GDM1 (cell line): ENCODE results near the gene PTH2R.
"Not testable (repeated sequence)": the region's sequence is repeated elsewhere in the genome, so short reads cannot be mapped to it uniquely, and the experiment has no call there.

Experiments
- DNase-seq: peaks from one replicate; lab custom pipeline; 2025; lab: John Stamatoyannopoulos, UW

The PTH2R gene

GRCh38 chr2:208406474-208407451 is at the start of gene PTH2R:
PTH2R (plus strand) TSS chr2:208406792; CDS start chr2:208407044, 252 bp downstream.
- no peak for DNase-seq

DNA sequence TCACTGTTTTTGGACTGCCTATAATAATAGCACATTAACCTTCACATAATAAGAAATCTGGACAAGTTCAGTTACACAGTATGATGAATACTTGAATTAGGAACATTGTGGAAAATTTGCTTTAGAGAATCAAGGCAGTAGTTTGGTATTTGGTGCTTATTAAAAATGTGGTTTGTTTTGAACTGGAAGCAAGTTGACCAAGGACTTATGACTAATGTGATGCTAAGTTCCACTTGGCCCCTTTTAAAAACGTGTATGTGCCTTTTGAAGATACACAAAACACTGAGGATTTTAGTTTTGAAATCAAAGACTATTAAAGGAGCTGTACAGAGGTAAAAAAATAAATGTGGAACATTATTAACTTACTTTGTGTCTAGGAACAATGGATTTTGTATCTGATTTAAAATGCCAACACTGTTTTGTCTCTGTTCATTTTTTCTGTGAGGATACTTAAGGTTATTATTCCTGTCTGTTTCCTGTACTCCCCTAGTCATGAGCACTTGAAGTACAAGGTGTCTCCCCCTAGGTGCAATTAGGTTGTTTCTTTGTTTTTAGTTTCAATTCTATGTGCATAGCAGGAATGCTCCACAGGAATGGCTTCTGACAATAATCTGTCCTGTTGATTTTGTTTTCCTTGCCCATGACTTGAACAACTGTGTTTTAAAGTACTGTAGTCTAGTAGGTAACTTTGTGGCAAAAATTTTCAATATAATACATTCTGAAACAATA is 49.6 kb upstream of the PTH2R start:
- DNase-seq = no peak

DNA sequence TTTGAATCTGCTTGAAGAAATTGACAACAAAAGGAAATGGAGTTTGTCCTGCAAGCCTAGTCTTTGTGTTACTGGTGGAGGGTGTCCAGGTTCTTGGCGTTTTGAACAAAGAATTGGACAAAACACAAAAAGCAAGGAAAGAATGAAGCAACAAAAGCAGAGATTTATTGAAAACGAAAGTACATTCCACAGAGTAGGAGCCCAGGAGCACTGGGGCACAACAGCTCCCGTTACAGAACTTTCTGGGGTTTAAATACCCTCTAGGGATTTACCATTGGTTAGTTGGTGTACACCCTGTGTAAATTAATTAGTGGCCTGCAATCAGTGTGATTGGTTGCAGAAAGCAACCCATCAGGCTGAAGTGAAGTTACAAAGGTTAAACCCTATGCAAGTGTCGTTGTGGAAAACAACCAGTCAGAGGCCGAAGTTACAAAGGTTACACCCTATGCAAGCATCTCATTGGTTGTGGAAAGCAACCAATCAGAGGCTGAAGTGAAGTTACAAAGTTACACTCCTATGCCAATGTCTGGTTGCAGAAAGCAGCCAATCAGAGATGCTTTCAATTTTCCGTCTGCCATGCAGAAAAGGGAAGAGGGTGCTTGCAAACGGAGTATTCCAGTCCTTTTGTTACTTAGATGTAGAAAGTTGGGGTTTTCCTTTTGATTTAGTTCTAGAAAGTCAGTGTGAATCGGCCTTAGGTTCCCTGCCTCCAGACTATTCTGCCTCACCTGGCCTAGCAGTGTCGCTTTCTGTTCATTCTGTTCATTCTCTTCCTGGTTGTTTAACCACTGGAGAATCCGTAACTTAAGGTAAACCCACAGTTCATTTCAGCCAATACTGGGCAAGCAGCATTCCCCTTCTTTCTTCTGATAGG is 47.6 kb upstream of the PTH2R start:
- peak; percentile 77 for DNase-seq

GRCh38 chr2:208359632-208359986 is 47.0 kb upstream of the PTH2R start:
- peak; percentile 93 for DNase-seq

- DNase-seq = no peak
These were observed 46.1 kb upstream of the PTH2R start for GRCh38 chr2:208360259-208361076.

- DNase-seq = no peak
These were observed 45.5 kb upstream of the PTH2R start for GRCh38 chr2:208361077-208361441.

DNA sequence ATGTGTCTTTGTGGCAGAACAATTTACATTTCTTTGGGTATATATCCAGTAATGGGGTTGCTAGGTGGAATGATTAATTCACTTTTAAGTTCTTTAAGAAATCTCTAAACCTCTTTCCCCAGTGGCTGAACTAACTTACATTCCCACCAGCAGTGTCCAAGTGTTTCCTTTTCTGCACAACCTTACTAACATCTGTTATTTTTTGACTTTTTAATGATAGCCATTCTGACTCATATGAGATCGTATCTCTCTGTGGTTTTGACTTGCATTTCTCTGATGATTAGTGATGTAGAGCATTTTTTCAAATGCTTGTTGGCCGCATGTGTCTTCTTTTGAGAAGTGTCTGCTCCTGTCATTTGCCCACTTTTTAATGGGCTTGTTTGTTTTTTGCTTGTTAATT is 43.1 kb upstream of the PTH2R start:
- no peak for DNase-seq

GRCh38 chr2:208366215-208367127 is 40.1 kb upstream of the PTH2R start:
- no peak for DNase-seq

GRCh38 chr2:208369091-208369490 is 37.5 kb upstream of the PTH2R start:
- DNase-seq = no peak

DNA sequence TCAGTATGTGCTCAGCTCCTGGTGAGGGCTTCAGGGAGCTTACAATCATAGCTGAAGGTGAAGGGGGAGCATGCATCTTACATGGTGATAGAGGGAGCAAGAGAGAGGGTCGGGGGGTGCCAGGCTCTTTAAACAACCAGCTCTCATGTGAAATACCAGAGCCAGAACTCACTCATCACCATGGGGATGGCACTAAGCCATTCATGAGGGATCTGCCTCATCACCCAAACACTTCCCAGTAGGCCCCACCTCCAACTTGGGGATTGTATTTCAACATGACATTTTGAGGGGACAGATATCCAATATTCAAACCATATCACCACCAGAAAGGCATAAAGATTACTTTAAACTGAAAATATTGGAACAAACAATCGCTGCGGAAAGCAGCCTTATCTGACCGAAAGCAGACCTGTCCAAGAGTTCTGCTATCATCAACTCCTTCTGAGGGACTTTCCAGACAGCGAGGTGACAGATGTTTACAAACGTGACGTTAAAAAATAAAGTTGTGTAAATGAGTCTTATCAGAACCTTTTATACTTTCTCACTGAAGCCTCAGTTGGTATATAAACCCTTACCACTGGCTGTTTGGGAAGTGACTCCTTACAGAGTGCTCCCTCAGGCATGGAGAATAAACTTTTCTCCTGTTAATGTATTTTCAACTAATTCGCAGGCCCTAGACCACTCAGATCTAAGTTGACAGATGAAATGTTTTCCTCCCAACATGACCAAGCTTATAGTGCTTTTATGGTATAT is 35.5 kb upstream of the PTH2R start:
- no peak for DNase-seq

GRCh38 chr2:208371634-208371935 is 35.0 kb upstream of the PTH2R start:
- DNase-seq = no peak

GRCh38 chr2:208373460-208374089 is 33.0 kb upstream of the PTH2R start:
- DNase-seq = no peak

DNA sequence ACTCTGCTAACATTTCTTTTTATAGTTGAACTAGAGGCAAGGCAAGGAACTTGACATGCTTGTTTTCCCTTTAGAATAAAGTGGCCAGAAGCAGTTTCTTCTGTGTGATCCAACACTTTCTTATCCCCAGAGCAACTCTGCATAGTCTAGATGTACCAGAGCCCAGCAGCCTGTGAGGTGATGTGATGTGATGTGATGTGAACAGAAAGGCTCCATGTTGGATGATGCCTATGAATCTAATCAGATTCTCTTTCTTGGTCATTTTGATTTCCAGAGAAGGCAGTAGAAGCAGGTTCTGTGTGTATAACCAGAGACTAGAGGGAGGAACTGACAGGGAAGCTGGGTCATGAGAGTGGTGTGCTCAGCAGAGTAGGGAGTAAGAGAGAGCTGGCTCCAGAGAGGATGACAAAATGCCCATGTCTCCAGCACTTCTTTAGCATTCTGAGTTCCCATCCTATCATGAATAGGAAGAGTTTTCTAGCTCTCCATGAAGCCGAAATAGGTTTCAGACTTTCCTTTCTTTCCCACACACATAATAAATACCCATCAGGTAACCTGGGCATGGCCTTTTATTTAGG is 31.0 kb upstream of the PTH2R start:
- DNase-seq = no peak

GRCh38 chr2:208377344-208377860 is 29.2 kb upstream of the PTH2R start:
- DNase-seq = not testable (repeated sequence)

GRCh38 chr2:208379192-208379591 is 27.4 kb upstream of the PTH2R start:
- DNase-seq = no peak

DNA sequence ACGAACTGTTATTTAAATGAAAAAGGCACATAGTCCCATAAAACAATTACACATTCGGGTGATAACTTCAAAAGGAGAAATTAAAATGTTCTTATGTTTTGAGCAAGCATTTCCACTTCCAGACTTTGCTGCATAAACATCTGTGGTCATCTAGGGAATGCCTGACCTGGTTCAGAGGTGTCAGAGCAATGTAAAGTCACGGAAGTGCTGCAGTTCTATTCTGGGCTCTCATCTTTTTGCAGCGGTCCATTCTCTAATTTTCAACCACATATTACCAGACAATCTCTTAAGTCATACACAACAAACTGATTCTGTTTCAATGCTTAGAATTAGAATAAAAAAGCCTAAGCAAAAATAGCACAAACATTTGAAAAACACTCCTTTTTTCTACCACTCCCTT is 22.0 kb upstream of the PTH2R start:
- no peak for DNase-seq

- no peak for DNase-seq
These were observed 20.1 kb upstream of the PTH2R start for GRCh38 chr2:208386541-208386940.

GRCh38 chr2:208389940-208390339 is 16.7 kb upstream of the PTH2R start:
- no peak for DNase-seq

DNA sequence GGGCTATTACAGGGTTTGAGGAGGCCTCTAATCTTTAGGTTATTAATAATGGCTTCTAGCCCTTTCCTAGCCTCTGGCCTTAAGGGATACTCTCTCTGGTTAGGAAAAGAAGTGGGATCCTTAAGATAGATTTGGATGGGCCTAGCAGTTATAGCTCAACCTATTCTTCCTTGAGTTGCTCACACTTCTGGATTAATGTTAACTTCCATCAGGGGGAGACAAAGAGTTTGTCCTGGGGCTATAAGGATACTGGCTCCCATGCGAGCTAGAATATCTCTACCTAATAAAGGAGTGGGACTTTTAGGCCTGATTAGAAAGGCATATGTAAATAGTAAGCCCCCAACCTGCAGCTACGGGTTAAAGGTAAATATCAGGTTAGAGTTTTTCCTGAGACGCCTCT is 14.3 kb upstream of the PTH2R start:
- DNase-seq = no peak
